GM19035 (cell line): ENCODE data around the gene TSPAN3.

Experiments
- ATAC-seq: cut with Tn5 transposase; IDR thresholded peaks from one replicate; pipeline ENCODE4 v1.9.1; 2021; ENCODE audit not compliant: unreplicated experiment

Gene TSPAN3

DNA sequence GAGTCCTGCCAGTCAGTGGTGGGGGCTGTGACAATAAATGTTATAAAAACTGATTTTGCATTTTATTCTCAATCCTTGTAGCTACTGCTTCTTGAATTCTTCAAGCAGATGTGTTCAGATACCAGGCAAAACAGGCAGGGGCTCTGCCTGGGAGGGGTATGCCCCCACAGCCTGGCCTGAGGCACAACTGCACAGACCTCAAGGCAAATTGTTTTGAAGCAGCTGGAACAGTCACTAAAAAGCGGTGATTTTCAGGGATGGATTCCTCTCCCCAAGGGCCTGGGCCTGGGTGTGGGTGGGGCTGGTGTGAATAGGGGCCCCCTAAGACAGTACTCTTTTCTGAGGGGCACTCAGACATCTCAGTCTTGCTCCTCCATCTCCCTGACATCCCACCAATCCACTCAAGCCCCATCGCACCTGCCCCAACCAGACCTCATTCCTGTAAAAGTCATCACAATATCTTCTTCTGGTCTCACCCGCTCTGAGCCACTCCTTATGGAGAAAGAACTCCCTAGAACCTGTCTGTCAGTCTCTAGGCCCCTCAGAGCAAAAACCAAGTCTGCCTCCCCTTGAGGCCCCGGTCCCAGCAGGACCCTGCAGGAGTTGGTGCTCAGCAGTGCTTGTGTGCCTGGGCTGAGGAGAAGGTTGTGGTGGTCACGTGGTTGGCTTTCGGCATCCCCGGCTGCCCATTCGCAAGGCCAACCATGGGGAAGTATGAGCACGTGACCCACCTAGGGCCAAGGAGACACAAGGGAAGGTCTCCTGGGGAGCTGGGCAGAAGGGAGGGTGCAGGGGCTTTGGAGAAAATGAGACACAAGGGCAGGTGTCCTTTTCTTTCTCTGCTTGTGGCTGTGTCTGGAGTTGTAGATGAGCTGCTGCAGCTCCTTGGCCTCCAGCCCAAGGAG, 78.9 kb downstream of the TSPAN3 start:
- ATAC-seq, result no peak
